ENCODE data around the gene MAPT. TPM values are rescaled to one million over a fixed set of nuclear protein-coding genes. Genes with fewer than 3 reads are reported as not detected.
"Not testable (repeated sequence)": the region's sequence is repeated elsewhere in the genome, so short reads cannot be mapped to it uniquely, and the experiment has no call there.

The MAPT gene
- total RNA-seq, 2 donors from 2014 or later = 11.7 to 14.7 TPM

GRCh38 chr17:46012506-46013079 lies 118.2 kb downstream of the MAPT start:
- Histone ChIP-seq H3K27ac (no peak overlapping the region), H3K36me3 (no peaks in the 10 kb centered on the region), H3K4me1 (replicated peaks) (no peaks in the 10 kb centered on the region), H3K9me3 (no peaks in the 10 kb centered on the region), H3K4me3 (no peak overlapping the region), H3K27me3 (replicated peaks; ENCODE audit: insufficient read depth) (no peaks in the 10 kb centered on the region)
- intact Hi-C loops (cut with DNase I) = no loop called here
- DNase-seq (ENCODE audit: low spot score) = no peak
- 86% methylated on average over 11 of the region's 11 CpGs for WGBS
- TF ChIP-seq POLR2A (IDR thresholded peaks at IDR 0.05) (no peak), POLR2AphosphoS5 (IDR thresholded peaks at IDR 0.05) (no peak), CTCF (IDR thresholded peaks at IDR 0.05) (no peak)

GRCh38 chr17:46013127-46013501 lies 118.8 kb downstream of the MAPT start:
- intact Hi-C loops (cut with DNase I) = no loop called here
- Histone ChIP-seq H3K27ac (no peak overlapping the region), H3K9me3 (no peaks in the 10 kb centered on the region), H3K27me3 (replicated peaks; ENCODE audit: insufficient read depth) (no peaks in the 10 kb centered on the region), H3K36me3 (no peaks in the 10 kb centered on the region), H3K4me3 (no peak overlapping the region), H3K4me1 (replicated peaks) (no peaks in the 10 kb centered on the region)
- TF ChIP-seq POLR2A (IDR thresholded peaks at IDR 0.05) = no peak
- no peak for TF ChIP-seq POLR2AphosphoS5 (IDR thresholded peaks at IDR 0.05)
- TF ChIP-seq CTCF (IDR thresholded peaks at IDR 0.05) = no peak
- WGBS = 86% methylated on average over 7 of the region's 7 CpGs
- no peak for DNase-seq (ENCODE audit: low spot score)

GRCh38 chr17:46013502-46014165 lies 119.3 kb downstream of the MAPT start:
- DNase-seq (ENCODE audit: low spot score) = no peak
- Histone ChIP-seq H3K9me3 (no peaks in the 10 kb centered on the region), H3K27me3 (replicated peaks; ENCODE audit: insufficient read depth) (no peaks in the 10 kb centered on the region), H3K27ac (no peak overlapping the region), H3K36me3 (no peaks in the 10 kb centered on the region), H3K4me1 (replicated peaks) (no peaks in the 10 kb centered on the region), H3K4me3 (no peak overlapping the region)
- TF ChIP-seq POLR2AphosphoS5 (IDR thresholded peaks at IDR 0.05) (no peak), POLR2A (IDR thresholded peaks at IDR 0.05) (no peak), CTCF (IDR thresholded peaks at IDR 0.05) (no peak)
- WGBS = 73% methylated on average over 9 of the region's 9 CpGs
- intact Hi-C loops (cut with DNase I) = no loop called here

- H3K9me3 ChIP-seq; H3K4me3 ChIP-seq; DNase-seq (ENCODE audit: low spot score); H3K36me3 ChIP-seq; intact Hi-C loops (cut with DNase I); H3K27me3 ChIP-seq (replicated peaks; ENCODE audit: insufficient read depth); H3K4me1 ChIP-seq (replicated peaks); H3K27ac ChIP-seq: not testable (repeated sequence)
- 91% methylated on average over 7 of the region's 8 CpGs for WGBS
Observed at GRCh38 chr17:46019408-46019925, 125.1 kb downstream of the MAPT start.

GRCh38 chr17:46020023-46020761 lies 125.8 kb downstream of the MAPT start:
- Histone ChIP-seq H3K9me3 (no peaks in the 10 kb centered on the region), H3K27ac (no peak overlapping the region), H3K27me3 (replicated peaks; ENCODE audit: insufficient read depth) (no peaks in the 10 kb centered on the region), H3K4me1 (replicated peaks) (no peaks in the 10 kb centered on the region), H3K36me3 (no peaks in the 10 kb centered on the region), H3K4me3 (no peak overlapping the region)
- intact Hi-C loops (cut with DNase I) = no loop called here
- 85% methylated on average over 14 of the region's 14 CpGs for WGBS
- no peak for TF ChIP-seq POLR2A (IDR thresholded peaks at IDR 0.05)
- no peak for TF ChIP-seq CTCF (IDR thresholded peaks at IDR 0.05)
- TF ChIP-seq POLR2AphosphoS5 (IDR thresholded peaks at IDR 0.05) = no peak
- no peak for DNase-seq (ENCODE audit: low spot score)

All from prostate gland (tissue), 2 donors.